D721Med (cell line): Measurements from ENCODE around the gene ATP10A.
"Not testable (repeated sequence)": the region's sequence is repeated elsewhere in the genome, so short reads cannot be mapped to it uniquely, and the experiment has no call there.

Source experiments
- DNase-seq: peaks from one replicate; pipeline ENCODE4 v3.0.0; 2011; ENCODE audit warnings: low spot score; ENCODE audit not compliant: insufficient read length
- FAIRE-seq: peaks from 2 replicates; lab custom pipeline; 2011; peaks lifted over from hg19 to GRCh38; lab: Jason Lieb, UNC
- CTCF ChIP-seq: IDR thresholded peaks from 2 replicates; pipeline ENCODE4 v1.5.1; 2012; ENCODE audit warnings: mild to moderate bottlenecking, control low read depth; ENCODE audit not compliant: insufficient read depth; ENCODE audit errors: missing control alignments

ATP10A gene

DNA sequence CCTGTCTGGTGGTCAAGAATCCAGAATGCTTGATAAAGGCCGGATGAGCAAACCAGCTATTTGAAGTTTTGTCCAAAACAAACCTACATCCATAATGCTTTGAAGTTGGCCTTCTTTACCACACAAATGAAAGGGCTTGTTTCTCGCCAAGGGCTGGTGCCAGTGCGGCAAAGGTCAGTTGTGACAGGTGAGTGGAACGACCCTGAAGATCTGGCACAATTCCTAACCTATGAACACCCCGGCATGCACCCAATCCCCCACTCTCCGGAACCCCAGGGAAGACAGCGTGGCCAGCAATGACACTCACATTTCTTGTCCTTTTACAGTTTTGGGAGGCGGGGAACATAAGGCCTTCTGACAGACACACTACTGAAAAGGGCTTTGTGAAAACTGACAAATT is 90.6 kb downstream of the ATP10A start:
- FAIRE-seq: no peak
- no peak for TF ChIP-seq CTCF

DNA sequence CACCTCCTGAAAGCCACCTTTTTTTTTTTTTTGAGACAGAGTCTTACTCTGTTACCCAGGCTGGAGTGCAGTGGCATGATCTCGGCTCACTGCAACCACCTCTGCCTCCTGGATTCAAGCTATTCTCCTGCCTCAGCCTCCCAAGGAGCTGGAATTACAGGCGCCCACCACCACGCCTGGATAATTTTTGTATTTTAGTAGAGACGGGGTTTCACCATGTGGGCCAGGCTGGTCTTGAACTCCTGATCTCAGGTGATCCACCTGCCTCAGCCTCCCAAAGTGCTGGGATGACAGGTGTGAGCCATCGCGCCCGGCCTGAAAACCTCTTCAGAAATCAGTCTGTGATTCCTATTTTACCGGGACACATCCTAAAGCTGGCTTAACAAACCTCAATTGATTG is 91.4 kb downstream of the ATP10A start:
- FAIRE-seq, DNase-seq: not testable (repeated sequence)

More for the DNA sequence above, 90.6 kb downstream of the ATP10A start:
- DNase-seq: no peak

DNA sequence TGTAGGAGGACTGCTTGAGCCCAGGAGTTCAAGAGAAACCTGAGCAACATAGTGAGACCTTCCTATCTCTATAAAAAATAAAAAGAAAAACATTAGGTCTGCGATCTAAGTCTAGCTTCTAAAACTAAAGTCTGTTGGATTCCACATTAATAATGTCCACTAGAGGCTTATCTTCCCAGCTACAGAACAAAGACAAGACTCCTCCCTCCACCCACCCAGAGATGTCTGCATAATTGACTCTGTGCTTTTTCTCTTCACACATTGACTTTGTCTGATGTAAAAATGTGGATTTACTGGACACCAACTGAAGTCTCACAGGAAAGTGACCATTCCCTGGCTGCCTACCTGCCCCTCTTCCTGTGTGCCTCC is 91.8 kb downstream of the ATP10A start:
- no peak for FAIRE-seq
- DNase-seq: no peak
- TF ChIP-seq CTCF: no peak

DNA sequence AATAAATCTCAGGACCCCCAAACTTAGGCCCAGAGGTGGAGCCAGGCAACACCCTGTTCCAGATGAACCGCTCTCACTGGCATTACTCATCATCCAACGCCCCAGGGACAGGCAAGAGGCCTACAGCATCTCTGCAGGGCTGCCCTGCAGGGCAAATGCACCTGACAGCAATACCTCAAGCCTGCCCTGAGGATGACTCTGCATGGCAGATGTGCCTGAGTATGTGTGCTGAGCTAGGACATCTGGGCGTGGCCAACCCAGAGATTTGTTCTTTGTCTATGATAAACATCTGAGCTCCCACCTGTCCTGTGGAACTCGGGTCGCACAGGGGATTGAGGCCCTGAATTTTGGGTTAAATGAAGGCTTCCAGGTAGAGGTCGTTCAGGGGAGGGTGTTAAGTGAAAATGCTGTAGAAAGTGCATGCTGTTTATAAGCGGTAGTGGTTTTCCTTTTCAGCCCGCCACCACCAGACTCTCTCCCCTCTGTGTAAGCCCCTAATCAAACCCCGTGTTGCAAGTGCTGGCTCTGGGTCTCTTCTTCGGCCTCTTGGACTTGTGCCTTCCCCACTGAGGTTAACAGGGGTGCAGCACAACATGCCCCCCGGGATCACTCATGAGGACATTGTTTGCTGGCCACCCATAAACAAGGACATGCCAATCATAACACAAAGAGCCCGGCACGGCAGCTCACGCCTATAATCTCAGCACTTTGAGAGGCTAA is 92.3 kb downstream of the ATP10A start:
- no peak for FAIRE-seq
- no peak for DNase-seq
- TF ChIP-seq CTCF: no peak

DNA sequence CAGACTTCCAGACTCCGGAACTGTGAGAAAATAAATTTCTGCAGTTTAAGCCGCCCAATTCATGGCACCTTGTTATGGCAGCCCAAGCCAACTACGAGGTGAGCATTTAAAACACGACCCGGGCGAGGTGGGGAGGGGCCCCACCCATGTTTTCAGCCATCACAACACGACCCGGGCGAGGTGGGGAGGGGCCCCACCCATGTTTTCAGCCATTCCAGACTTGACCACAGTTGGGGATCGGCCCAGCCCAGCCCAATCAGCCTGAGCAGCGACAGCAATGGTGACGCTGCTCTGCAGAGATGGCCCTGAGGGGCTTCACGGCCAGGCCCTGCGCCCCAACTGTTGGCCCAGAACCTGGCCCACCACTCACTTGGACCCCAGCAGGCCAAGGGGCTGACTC is 93.1 kb downstream of the ATP10A start:
- FAIRE-seq (no peak), DNase-seq (no peak)
- no peak for TF ChIP-seq CTCF

- TF ChIP-seq CTCF: no peak
- DNase-seq (no peak), FAIRE-seq (no peak)
Observed at GRCh38 chr15:25768271-25768670, 94.9 kb downstream of the ATP10A start.

GRCh38 chr15:25767356-25768151 is 95.6 kb downstream of the ATP10A start:
- FAIRE-seq (no peak), DNase-seq (no peak)
- TF ChIP-seq CTCF: no peak
